Measurements from ENCODE around the gene RBM8A.

RBM8A gene

GRCh38 chr1:145874646-145875045 lies 52.6 kb downstream of the RBM8A start:
- Histone ChIP-seq H3K4me3 (ENCODE audit: low read depth, low read length) (no peak overlapping the region), H3K27ac (ENCODE audit: low read depth, low read length) (no peak overlapping the region), H3K9me3 (ENCODE audit: control insufficient read depth, insufficient read depth, low read depth, low read length) (no peaks in the 10 kb centered on the region), H3K9ac (ENCODE audit: low read length) (no peak overlapping the region), H3K36me3 (ENCODE audit: control insufficient read depth, insufficient read depth, low read length) (no peaks in the 10 kb centered on the region), H3K4me1 (ENCODE audit: control insufficient read depth, insufficient read depth, low read length) (peaks cover 16% of the 10 kb centered on the region), H3K27me3 (ENCODE audit: control insufficient read depth, insufficient read depth, low read length) (peaks cover 52% of the 10 kb centered on the region)

GRCh38 chr1:145871994-145872924 lies 55.0 kb downstream of the RBM8A start:
- H3K9me3 ChIP-seq (ENCODE audit: control insufficient read depth, insufficient read depth, low read depth, low read length): no peaks in the 10 kb centered on the region
- H3K4me1 ChIP-seq (ENCODE audit: control insufficient read depth, insufficient read depth, low read length): peaks cover 10% of the 10 kb centered on the region
- H3K4me3 ChIP-seq (ENCODE audit: low read depth, low read length): peak overlapping the region; percentile 53
- H3K36me3 ChIP-seq (ENCODE audit: control insufficient read depth, insufficient read depth, low read length): no peaks in the 10 kb centered on the region
- peaks cover 49% of the 10 kb centered on the region for H3K27me3 ChIP-seq (ENCODE audit: control insufficient read depth, insufficient read depth, low read length)
- H3K27ac ChIP-seq (ENCODE audit: low read depth, low read length): no peak overlapping the region
- no peak overlapping the region for H3K9ac ChIP-seq (ENCODE audit: low read length)
